Thoracic aorta (tissue), 2 donors: Measurements from ENCODE around the gene ADSS1. TPM values are rescaled to one million over a fixed set of nuclear protein-coding genes. Genes with fewer than 3 reads are reported as not detected.

Source experiments
- ATAC-seq: fragments of 150-250 bp; one replicate; pipeline ENCODE4 v1.8.0; 2017; ENCODE audit warnings: low read depth; ENCODE audit not compliant: insufficient number of reproducible peaks, low FRiP score
- DNase-seq: peaks from one replicate; pipeline ENCODE4 v3.0.0-alpha.2; 2020; ENCODE audit warnings: low spot score
- H3K27ac ChIP-seq, 2 donors: fragments of 200-600 bp; sonication (generic); 1 replicate in 1 of 2; 2 replicates in 1 of 2; pipeline ENCODE4 v1.5.1; 2016; ENCODE audit warnings: mild to moderate bottlenecking in 2 of 2, moderate library complexity in 2 of 2
- H3K27me3 ChIP-seq: fragments of 200-600 bp; sonication (generic); replicated peaks from 2 replicates; pipeline ENCODE4 v1.6.0; 2016; ENCODE audit warnings: mild to moderate bottlenecking; ENCODE audit not compliant: insufficient read depth
- H3K36me3 ChIP-seq: fragments of 200-600 bp; sonication (generic); one replicate; pipeline ENCODE4 v1.5.1; 2016
- H3K4me1 ChIP-seq, 2 donors: fragments of 200-600 bp; sonication (generic); 1 replicate in 1 of 2; 2 replicates in 1 of 2; pipeline versions ENCODE4 v1.5.1 to v1.6.0; 2016; ENCODE audit warnings: low read depth in 2 of 2, mild to moderate bottlenecking in 1 of 2; ENCODE audit not compliant: control insufficient read depth in 1 of 2
- H3K4me3 ChIP-seq: fragments of 200-600 bp; sonication (generic); 2 replicates; pipeline ENCODE4 v1.5.1; 2016; ENCODE audit warnings: mild to moderate bottlenecking
- H3K9me3 ChIP-seq: fragments of 200-600 bp; sonication (generic); 2 replicates; pipeline ENCODE4 v1.5.1; 2016
- total RNA-seq, 2 donors: library from RNA; depleted of rRNA; stranded (reverse); fragments of >200 nt; gene quantifications; one replicate each; pipeline versions ENCODE4 v1.1.0 to v1.2.3, GENCODE V29; 2016
- TF ChIP-seq, protein P1 (sequence below): fragments of 200-600 bp; sonication (generic); IDR thresholded peaks from one replicate; pipeline ENCODE4 v1.5.1; 2019; ENCODE audit warnings: antibody characterized with exemption

Gene ADSS1
- total RNA-seq, 2 donors from 2014 or later = 30.8 to 87.3 TPM

DNA sequence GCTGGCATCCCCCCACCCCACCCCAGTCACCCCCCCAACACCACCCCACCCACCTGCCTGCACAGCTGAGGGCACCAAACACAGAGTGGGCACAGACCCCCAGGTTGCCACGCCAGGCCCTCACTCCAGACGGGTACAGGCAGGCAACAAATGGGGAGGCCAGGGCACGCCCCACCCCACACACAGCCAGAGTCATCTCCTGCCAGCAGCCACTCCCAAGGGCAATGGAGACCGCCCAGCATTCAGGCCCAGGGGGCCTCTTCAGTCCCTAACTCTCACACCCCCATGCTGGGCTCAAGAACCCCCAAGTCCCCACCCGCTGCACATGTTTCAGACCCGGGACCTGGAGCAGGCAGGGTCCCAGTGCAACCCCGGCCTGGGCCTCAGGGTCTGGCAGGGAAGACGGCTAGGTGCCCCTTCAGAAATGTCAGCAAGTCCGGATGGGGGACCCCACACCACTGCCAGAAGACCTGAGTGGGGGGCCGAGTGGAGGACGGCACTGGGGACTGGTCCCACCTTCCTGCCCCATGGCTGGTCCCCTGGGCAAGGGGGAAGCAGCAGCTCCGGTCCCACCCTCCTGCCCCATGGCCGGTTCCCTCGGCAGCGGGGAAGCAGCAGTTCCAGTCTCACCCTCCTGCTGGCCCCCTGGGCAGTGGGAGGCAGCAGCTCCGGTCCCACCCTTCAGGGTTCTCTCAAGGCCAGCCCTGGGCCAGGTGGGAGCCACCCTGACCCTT, 59.6 kb downstream of the ADSS1 start:
- Histone ChIP-seq H3K27me3 (no peaks in the 10 kb centered on the region), H3K4me3 (no peak overlapping the region), H3K4me1 (peaks cover 27 to 43% of the 10 kb centered on the region in 2 donors), H3K9me3 (no peaks in the 10 kb centered on the region), H3K27ac (no peak overlapping the region), H3K36me3 (peaks cover 14% of the 10 kb centered on the region)
- TF ChIP-seq, protein P1, sequence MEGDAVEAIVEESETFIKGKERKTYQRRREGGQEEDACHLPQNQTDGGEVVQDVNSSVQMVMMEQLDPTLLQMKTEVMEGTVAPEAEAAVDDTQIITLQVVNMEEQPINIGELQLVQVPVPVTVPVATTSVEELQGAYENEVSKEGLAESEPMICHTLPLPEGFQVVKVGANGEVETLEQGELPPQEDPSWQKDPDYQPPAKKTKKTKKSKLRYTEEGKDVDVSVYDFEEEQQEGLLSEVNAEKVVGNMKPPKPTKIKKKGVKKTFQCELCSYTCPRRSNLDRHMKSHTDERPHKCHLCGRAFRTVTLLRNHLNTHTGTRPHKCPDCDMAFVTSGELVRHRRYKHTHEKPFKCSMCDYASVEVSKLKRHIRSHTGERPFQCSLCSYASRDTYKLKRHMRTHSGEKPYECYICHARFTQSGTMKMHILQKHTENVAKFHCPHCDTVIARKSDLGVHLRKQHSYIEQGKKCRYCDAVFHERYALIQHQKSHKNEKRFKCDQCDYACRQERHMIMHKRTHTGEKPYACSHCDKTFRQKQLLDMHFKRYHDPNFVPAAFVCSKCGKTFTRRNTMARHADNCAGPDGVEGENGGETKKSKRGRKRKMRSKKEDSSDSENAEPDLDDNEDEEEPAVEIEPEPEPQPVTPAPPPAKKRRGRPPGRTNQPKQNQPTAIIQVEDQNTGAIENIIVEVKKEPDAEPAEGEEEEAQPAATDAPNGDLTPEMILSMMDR = no peak
- ATAC-seq (no peak), DNase-seq (no peak)

DNA sequence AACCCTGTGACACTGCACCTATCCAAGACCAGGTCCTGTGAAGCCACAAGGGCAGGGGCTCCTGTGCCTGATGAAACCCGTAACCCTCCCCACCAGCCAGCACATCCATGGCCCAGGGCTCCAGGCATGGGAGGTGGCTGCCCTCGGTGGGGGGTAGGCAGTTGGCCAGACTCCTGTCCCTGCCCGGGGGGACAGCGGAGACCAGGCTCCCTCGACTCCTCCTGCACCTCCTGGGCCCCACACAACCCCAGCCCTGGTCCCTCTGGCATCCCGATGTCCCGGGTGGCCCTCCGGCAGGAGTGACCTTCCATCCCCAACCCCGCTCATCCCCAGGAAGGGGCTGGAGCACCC, 60.2 kb downstream of the ADSS1 start:
- Histone ChIP-seq H3K9me3 (no peaks in the 10 kb centered on the region), H3K36me3 (peaks cover 14% of the 10 kb centered on the region), H3K27me3 (no peaks in the 10 kb centered on the region), H3K4me3 (no peak overlapping the region), H3K27ac (no peak overlapping the region), H3K4me1 (peaks cover 28 to 48% of the 10 kb centered on the region in 2 donors)
- DNase-seq (no peak), ATAC-seq (no peak)
- TF ChIP-seq, protein P1 = no peak

DNA sequence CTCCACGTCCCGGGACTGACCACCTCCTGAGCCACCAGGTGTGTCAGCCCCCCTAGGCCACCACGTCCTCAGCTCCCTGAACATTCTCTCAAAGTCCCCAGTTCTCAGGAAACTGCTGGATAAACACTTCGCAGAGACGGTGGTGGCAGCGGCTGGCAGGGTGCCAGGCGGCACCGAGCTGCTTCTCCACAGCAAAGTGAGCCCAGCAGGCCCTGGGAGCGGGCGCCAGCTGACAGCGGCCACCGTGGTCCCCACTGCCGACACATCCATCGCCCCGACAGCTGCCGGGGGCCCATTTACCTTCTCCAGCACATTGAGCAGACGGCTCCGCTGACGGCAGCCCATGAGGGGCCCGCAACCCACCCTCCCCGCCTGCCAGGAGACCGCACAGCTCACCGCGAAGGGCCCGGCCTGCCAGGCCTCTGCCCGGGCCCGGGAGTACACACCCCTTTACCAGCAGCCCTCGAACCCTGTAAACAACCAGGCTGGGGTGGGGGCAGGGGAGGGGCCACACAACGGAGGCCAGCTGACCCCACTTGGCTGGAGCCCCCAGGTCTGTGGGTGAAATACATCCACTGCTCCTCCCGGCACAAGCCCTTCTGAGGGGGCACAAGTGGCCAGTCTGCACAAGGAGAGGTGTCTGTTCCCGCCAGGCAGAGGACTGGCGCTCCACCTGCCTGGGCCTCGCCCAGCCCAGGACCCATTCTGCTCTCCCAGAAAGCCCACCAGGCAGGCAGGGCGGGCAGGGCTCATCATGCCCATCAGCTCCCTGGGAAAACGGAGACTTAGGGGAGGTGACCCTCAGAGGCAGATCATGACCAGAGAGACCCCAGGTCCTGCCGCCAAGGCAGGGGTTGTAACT, 61.0 kb downstream of the ADSS1 start:
- ATAC-seq (no peak), DNase-seq (no peak)
- H3K9me3 ChIP-seq = no peaks in the 10 kb centered on the region
- peaks cover 28 to 56% of the 10 kb centered on the region in 2 donors for H3K4me1 ChIP-seq
- H3K36me3 ChIP-seq = peaks cover 9% of the 10 kb centered on the region
- no peak overlapping the region for H3K27ac ChIP-seq
- TF ChIP-seq, protein P1 = no peak
- no peaks in the 10 kb centered on the region for H3K27me3 ChIP-seq
- H3K4me3 ChIP-seq = no peak overlapping the region

DNA sequence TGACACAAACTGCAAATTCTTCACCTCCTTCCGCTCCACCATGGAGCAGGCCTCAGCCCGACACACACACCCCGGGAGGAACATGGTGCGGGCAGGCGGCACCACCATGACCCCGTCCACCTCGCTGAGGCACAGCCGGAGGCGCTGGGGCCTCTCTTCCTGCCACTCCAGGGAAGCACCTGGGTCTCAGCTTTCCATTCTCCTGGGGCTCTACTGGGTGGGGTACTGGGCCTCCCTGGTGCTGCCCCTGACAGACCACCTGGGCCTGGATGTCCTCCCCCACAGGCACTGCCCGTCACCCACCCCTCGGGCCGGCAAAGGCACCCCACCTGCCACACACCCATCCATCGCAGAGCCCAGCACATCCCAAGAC, 61.7 kb downstream of the ADSS1 start:
- peaks cover 28 to 56% of the 10 kb centered on the region in 2 donors for H3K4me1 ChIP-seq
- H3K27me3 ChIP-seq = no peaks in the 10 kb centered on the region
- ATAC-seq (no peak), DNase-seq (no peak)
- H3K9me3 ChIP-seq = no peaks in the 10 kb centered on the region
- peaks cover 9% of the 10 kb centered on the region for H3K36me3 ChIP-seq
- no peak overlapping the region for H3K4me3 ChIP-seq
- TF ChIP-seq, protein P1 = no peak
- H3K27ac ChIP-seq = no peak overlapping the region

DNA sequence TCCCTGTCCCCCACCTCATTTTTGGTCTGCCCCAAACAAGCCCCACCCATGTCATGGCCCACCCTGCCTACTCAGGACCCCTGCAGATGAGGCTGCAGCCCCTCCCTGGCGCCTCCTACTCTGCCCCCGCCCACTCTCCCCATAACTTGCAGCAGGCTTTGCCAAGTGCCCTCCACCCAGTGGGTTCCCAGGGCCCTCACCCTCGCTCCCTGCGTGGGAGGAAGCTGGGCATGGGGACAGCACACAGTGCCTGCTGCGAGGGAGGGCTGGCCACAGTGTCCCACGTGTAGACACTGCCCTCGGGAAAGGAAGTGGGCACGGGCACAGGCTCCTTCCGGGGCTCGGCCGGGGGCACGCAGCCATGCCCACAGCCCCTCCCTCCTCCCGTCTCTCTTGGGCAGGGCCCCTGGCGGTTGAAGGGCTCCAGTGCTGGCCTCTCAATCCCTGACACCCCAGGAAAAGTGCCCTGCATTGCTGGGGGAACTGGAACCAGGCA, 62.1 kb downstream of the ADSS1 start:
- ATAC-seq (no peak), DNase-seq (no peak)
- no peak overlapping the region for H3K4me3 ChIP-seq
- peaks cover 13% of the 10 kb centered on the region for H3K36me3 ChIP-seq
- TF ChIP-seq, protein P1 = peak; percentile 23
- no peaks in the 10 kb centered on the region for H3K9me3 ChIP-seq
- peaks cover 28 to 56% of the 10 kb centered on the region in 2 donors for H3K4me1 ChIP-seq
- H3K27me3 ChIP-seq = no peaks in the 10 kb centered on the region
- no peak overlapping the region for H3K27ac ChIP-seq
